Gastrocnemius medialis (tissue), 4 donors: ENCODE results near the gene FLT1.

Source experiments
- POLR2A ChIP-seq, 2 donors: fragments of 450-650 bp; IDR thresholded peaks; one replicate each; pipeline ENCODE4 v1.6.1; 2017; ENCODE audit warnings: antibody characterized with exemption in 2 of 2, mild to moderate bottlenecking in 2 of 2, moderate library complexity in 2 of 2
- TF ChIP-seq, protein P1 (sequence below), 5 experiments: fragments of 450-650 bp in 3 of 5; fragments of 200-600 bp in 2 of 5; sonication (generic) in 2 of 5; IDR thresholded peaks in 4 of 5; conservative IDR thresholded peaks in 1 of 5; 1 replicate in 4 of 5; 2 replicates in 1 of 5; pipeline ENCODE4 v1.5.1; 2016 to 2019; ENCODE audit warnings: antibody characterized with exemption in 5 of 5, mild to moderate bottlenecking in 3 of 5, moderate library complexity in 3 of 5

DNA sequence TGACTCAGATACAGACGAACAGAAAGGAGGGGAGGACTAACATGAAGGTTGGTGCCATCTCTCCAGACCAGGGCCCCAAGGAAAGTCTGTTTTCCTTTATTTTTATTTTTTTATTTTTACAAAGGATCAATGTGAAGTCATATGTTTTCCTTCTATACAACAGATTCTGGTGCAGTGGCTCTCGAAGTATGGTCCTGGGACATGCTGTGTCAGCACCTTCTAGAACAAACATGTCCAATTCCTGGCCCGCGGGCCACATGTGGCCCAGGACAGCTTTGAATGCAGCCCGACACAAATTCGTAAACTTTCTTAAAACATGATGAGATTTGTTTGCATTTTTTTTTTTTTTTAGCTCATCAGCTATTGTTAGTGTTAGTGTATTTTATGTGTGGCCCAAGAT, 174.7 kb downstream of the FLT1 start:
- TF ChIP-seq POLR2A (IDR thresholded peaks at IDR 0.05) = no peak
- TF ChIP-seq, protein P1, sequence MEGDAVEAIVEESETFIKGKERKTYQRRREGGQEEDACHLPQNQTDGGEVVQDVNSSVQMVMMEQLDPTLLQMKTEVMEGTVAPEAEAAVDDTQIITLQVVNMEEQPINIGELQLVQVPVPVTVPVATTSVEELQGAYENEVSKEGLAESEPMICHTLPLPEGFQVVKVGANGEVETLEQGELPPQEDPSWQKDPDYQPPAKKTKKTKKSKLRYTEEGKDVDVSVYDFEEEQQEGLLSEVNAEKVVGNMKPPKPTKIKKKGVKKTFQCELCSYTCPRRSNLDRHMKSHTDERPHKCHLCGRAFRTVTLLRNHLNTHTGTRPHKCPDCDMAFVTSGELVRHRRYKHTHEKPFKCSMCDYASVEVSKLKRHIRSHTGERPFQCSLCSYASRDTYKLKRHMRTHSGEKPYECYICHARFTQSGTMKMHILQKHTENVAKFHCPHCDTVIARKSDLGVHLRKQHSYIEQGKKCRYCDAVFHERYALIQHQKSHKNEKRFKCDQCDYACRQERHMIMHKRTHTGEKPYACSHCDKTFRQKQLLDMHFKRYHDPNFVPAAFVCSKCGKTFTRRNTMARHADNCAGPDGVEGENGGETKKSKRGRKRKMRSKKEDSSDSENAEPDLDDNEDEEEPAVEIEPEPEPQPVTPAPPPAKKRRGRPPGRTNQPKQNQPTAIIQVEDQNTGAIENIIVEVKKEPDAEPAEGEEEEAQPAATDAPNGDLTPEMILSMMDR (IDR thresholded peaks at IDR 0.05 in 4 of 5, conservative IDR thresholded peaks at IDR 0.05 in 1 of 5) = no peak
